ENCODE results near the gene CDC42BPA.

- TF ChIP-seq CTCF (IDR thresholded peaks at IDR 0.05): no peak
- no peak for TF ChIP-seq POLR2A (IDR thresholded peaks at IDR 0.05)
Measured at GRCh38 chr1:227333423-227333822, 15.1 kb upstream of the CDC42BPA start.
